Esophagus squamous epithelium (tissue), 4 donors: ENCODE measurements around the gene VMA21.

Experiments used
- POLR2A ChIP-seq, 4 donors: fragments of 450-650 bp; IDR thresholded peaks; one replicate each; pipeline ENCODE4 v1.6.1; 2017; ENCODE audit warnings: antibody characterized with exemption in 4 of 4, mild to moderate bottlenecking in 4 of 4, moderate library complexity in 3 of 4
- TF ChIP-seq, protein P1 (sequence below), 6 experiments: fragments of 450-650 bp in 4 of 6; fragments of 200-600 bp in 2 of 6; sonication (generic) in 2 of 6; IDR thresholded peaks; one replicate each; pipeline ENCODE4 v1.5.1; 2016 to 2019; ENCODE audit warnings: antibody characterized with exemption in 6 of 6, mild to moderate bottlenecking in 4 of 6, moderate library complexity in 4 of 6

DNA sequence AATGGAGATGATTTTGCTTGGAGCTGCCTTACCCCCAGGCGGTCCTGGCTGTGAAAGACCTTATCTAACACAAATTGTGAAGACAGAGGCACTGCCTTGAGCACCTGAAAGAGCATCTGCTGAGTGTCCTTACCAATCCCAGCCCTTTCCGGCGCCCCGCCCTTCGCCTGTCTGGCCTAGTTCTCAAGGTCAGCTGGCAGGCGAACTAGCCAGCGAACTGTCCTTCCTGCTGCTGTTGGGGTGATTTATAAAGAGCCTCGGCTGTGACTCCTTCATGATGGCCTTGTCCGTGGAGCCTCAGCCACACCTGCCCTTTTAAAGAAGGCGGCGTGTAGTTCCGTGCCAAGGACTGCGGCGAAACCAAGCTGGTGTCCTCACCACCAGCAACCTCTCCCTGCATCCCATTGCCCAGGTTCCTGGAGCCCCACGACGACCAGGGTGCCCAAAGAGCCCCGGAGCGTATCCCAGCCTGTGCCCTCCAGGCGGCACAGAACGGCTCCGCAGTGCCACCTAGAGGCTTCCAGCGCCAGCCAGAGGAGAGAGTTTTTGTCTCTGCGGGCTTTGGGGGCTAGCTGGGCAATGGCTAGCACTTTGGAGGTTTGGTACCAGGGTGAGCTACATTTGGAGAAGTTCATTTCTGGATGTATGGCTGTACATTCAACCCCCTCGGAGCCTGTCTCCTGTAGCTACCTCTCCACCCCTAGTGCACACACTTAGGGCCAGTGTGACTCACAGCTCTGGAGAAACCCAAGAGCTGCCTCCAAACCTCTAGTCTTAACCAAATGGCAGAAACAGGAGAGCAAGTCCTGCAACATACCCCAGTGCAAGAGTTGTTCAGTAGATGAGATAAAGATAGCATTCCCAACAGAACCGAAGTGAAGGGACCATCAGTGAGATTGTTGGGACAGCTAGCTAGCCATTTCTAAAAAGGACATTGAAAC is 36.8 kb upstream of the VMA21 start:
- TF ChIP-seq, protein P1, sequence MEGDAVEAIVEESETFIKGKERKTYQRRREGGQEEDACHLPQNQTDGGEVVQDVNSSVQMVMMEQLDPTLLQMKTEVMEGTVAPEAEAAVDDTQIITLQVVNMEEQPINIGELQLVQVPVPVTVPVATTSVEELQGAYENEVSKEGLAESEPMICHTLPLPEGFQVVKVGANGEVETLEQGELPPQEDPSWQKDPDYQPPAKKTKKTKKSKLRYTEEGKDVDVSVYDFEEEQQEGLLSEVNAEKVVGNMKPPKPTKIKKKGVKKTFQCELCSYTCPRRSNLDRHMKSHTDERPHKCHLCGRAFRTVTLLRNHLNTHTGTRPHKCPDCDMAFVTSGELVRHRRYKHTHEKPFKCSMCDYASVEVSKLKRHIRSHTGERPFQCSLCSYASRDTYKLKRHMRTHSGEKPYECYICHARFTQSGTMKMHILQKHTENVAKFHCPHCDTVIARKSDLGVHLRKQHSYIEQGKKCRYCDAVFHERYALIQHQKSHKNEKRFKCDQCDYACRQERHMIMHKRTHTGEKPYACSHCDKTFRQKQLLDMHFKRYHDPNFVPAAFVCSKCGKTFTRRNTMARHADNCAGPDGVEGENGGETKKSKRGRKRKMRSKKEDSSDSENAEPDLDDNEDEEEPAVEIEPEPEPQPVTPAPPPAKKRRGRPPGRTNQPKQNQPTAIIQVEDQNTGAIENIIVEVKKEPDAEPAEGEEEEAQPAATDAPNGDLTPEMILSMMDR (IDR thresholded peaks at IDR 0.05): peak in 5 of 6 experiments; percentile 28 to 58 (median 45)
- no peak for TF ChIP-seq POLR2A (IDR thresholded peaks at IDR 0.05)
